OCI-LY1 (cell line): ENCODE measurements around the gene SP3.

Experiments
- CTCF ChIP-seq: fragments of 200-600 bp; sonication (generic), shearing (Covaris generic); IDR thresholded peaks from 2 replicates; pipeline ENCODE4 v1.5.1; 2017; ENCODE audit warnings: mild to moderate bottlenecking, antibody characterized with exemption, low read length, moderate library complexity, mixed read lengths
- EZH2 ChIP-seq: fragments of 200-600 bp; sonication (generic), shearing (Covaris generic); IDR thresholded peaks from 2 replicates; pipeline ENCODE4 v1.8.0; 2017; ENCODE audit warnings: borderline replicate concordance, mixed run types, mild to moderate bottlenecking, antibody characterized with exemption, low read length, moderate library complexity, mixed read lengths

- TF ChIP-seq CTCF (no peak), EZH2 (no peak)
These were observed 42.4 kb downstream of the SP3 start for GRCh38 chr2:173922760-173923159.
